Endodermal cell (in vitro differentiated cells): ENCODE data around the gene IL1RAP. TPM values are rescaled to one million over a fixed set of nuclear protein-coding genes. Genes with fewer than 3 reads are reported as not detected.

Experiments
- DNase-seq: peaks from one replicate; pipeline ENCODE4 v3.0.0-alpha.2; 2017
- H3K27ac ChIP-seq: 2 replicates; pipeline ENCODE4 v1.5.1; 2013; ENCODE audit warnings: mild to moderate bottlenecking, low read depth, low read length, moderate library complexity
- H3K27me3 ChIP-seq: 2 replicates; pipeline ENCODE4 v1.6.1; 2013; ENCODE audit warnings: mild to moderate bottlenecking, low read length, moderate library complexity; ENCODE audit not compliant: insufficient read depth, control insufficient read depth, poor library complexity, severe bottlenecking
- H3K36me3 ChIP-seq: 2 replicates; pipeline ENCODE4 v1.7.0; 2013; ENCODE audit warnings: mild to moderate bottlenecking, low read length, moderate library complexity; ENCODE audit not compliant: control insufficient read depth, insufficient read depth
- H3K4me1 ChIP-seq: one replicate; pipeline ENCODE4 v1.7.0; 2013; ENCODE audit warnings: low read length; ENCODE audit not compliant: control insufficient read depth, insufficient read depth
- H3K4me3 ChIP-seq: 2 replicates; pipeline ENCODE4 v1.5.1; 2013; ENCODE audit warnings: mild to moderate bottlenecking, low read length, moderate library complexity
- H3K9ac ChIP-seq: 2 replicates; pipeline ENCODE4 v1.6.1; 2013; ENCODE audit warnings: mild to moderate bottlenecking, low read length, moderate library complexity; ENCODE audit not compliant: poor library complexity, severe bottlenecking; ENCODE audit errors: extremely low read depth
- H3K9me3 ChIP-seq: 2 replicates; pipeline ENCODE4 v1.6.1; 2013; ENCODE audit warnings: mild to moderate bottlenecking, low read length, moderate library complexity; ENCODE audit not compliant: control insufficient read depth
- H3K27ac Mint-ChIP-seq: 2 replicates; pipeline ENCODE4 v1.8.0; 2020; ENCODE audit warnings: mixed read lengths
- H3K27me3 Mint-ChIP-seq: 2 replicates; pipeline ENCODE4 v1.8.0; 2021; ENCODE audit warnings: mild to moderate bottlenecking, mixed read lengths; ENCODE audit not compliant: insufficient read depth
- H3K36me3 Mint-ChIP-seq: 2 replicates; pipeline ENCODE4 v1.8.0; 2020; ENCODE audit warnings: low read depth, mixed read lengths
- H3K4me1 Mint-ChIP-seq: 2 replicates; pipeline ENCODE4 v1.8.0; 2020; ENCODE audit warnings: mixed read lengths
- H3K4me3 Mint-ChIP-seq: 2 replicates; pipeline ENCODE4 v1.8.0; 2020; ENCODE audit warnings: mild to moderate bottlenecking, moderate library complexity, mixed read lengths
- H3K9me3 Mint-ChIP-seq: 2 replicates; pipeline ENCODE4 v1.8.0; 2020; ENCODE audit warnings: mild to moderate bottlenecking, mixed read lengths
- CTCF ChIP-seq: fragments of 200-600 bp; sonication (generic); conservative IDR thresholded peaks from 2 replicates; pipeline ENCODE4 v1.5.0; 2021; ENCODE audit warnings: antibody characterized with exemption, mild to moderate bottlenecking
- WGBS, 2 experiments: methylation state at CpG; one replicate each; pipeline versions ENCODE4 v1.1.5 to v1.1.7; 2013; ENCODE audit warnings: missing lambda C conversion rate in 2 of 2, mixed read lengths in 1 of 2; ENCODE audit not compliant: insufficient coverage in 1 of 2, insufficient read length in 1 of 2; 5-methylcytosine and 5-hydroxymethylcytosine counted together
- total RNA-seq, 2 donors: library from RNA; stranded (reverse); fragmentation: NEBNext Ultra II Directional in 1 of 2; extraction: Animal tissue kit (Norgen Biotek cat#: 25700) in 1 of 2; gene quantifications; 2 replicates in 1 of 2; 3 replicates in 1 of 2; pipeline ENCODE4 v1.2.1, GENCODE V29; 2021

Gene IL1RAP
- total RNA-seq, 2 donors from 2014 or later: 2.6 to 6.0 TPM

- Histone ChIP-seq H3K4me1 (no peaks in the 10 kb centered on the region), H3K27me3 (no peaks in the 10 kb centered on the region), H3K4me3 (no peak overlapping the region), H3K36me3 (no peaks in the 10 kb centered on the region), H3K9ac (no peak overlapping the region), H3K27ac (no peak overlapping the region), H3K9me3 (no peaks in the 10 kb centered on the region)
- 85 to 87% methylated on average over 4 of the region's 4 CpGs for WGBS, 2 experiments
- DNase-seq: no peak
- no peaks in the 10 kb centered on the region for H3K9me3 Mint-ChIP-seq
- H3K27ac Mint-ChIP-seq: no peak overlapping the region
- no peak overlapping the region for H3K4me3 Mint-ChIP-seq
- no peak for TF ChIP-seq CTCF
- H3K4me1 Mint-ChIP-seq: peaks cover 1% of the 10 kb centered on the region
- H3K36me3 Mint-ChIP-seq: no peaks in the 10 kb centered on the region
- H3K27me3 Mint-ChIP-seq: no peaks in the 10 kb centered on the region
Measured at GRCh38 chr3:190492966-190493365, 20.9 kb upstream of the IL1RAP start.

- no peak for TF ChIP-seq CTCF
- no peaks in the 10 kb centered on the region for H3K27me3 Mint-ChIP-seq
- H3K36me3 Mint-ChIP-seq: no peaks in the 10 kb centered on the region
- H3K36me3 ChIP-seq: no peaks in the 10 kb centered on the region
- no peak overlapping the region for H3K9ac ChIP-seq
- peaks cover 1% of the 10 kb centered on the region for H3K4me1 Mint-ChIP-seq
- H3K27me3 ChIP-seq: no peaks in the 10 kb centered on the region
- H3K9me3 Mint-ChIP-seq: no peaks in the 10 kb centered on the region
- H3K27ac ChIP-seq: no peak overlapping the region
- H3K4me3 ChIP-seq: no peak overlapping the region
- no peaks in the 10 kb centered on the region for H3K9me3 ChIP-seq
- no peaks in the 10 kb centered on the region for H3K4me1 ChIP-seq
- DNase-seq: no peak
- no peak overlapping the region for H3K27ac Mint-ChIP-seq
- no peak overlapping the region for H3K4me3 Mint-ChIP-seq
Measured at GRCh38 chr3:190494907-190495306, 19.0 kb upstream of the IL1RAP start.

GRCh38 chr3:190495354-190495753 lies 18.5 kb upstream of the IL1RAP start:
- Histone ChIP-seq H3K9ac (no peak overlapping the region), H3K9me3 (no peaks in the 10 kb centered on the region), H3K36me3 (no peaks in the 10 kb centered on the region), H3K4me3 (no peak overlapping the region), H3K27ac (no peak overlapping the region), H3K27me3 (no peaks in the 10 kb centered on the region), H3K4me1 (no peaks in the 10 kb centered on the region)
- no peaks in the 10 kb centered on the region for H3K27me3 Mint-ChIP-seq
- TF ChIP-seq CTCF: no peak
- no peak overlapping the region for H3K4me3 Mint-ChIP-seq
- DNase-seq: no peak
- no peaks in the 10 kb centered on the region for H3K9me3 Mint-ChIP-seq
- H3K36me3 Mint-ChIP-seq: no peaks in the 10 kb centered on the region
- H3K4me1 Mint-ChIP-seq: peaks cover 1% of the 10 kb centered on the region
- H3K27ac Mint-ChIP-seq: no peak overlapping the region
